ENCODE measurements around the gene HPN.
A peak's percentile ranks its signal among the peaks of the same experiment; 100 is the strongest.

The HPN gene

GRCh38 chr19:35081201-35081600 lies 39.7 kb downstream of the HPN start:
- no peak for TF ChIP-seq CEBPB (IDR thresholded peaks at IDR 0.05)
- TF ChIP-seq RAD21 (IDR thresholded peaks at IDR 0.05; ENCODE audit: low read depth) = no peak
- TF ChIP-seq TCF12 (IDR thresholded peaks at IDR 0.05; ENCODE audit: low read depth) = no peak
- no peak for TF ChIP-seq CREB1 (IDR thresholded peaks at IDR 0.05; ENCODE audit: low read depth)
- TF ChIP-seq REST (IDR thresholded peaks at IDR 0.05; ENCODE audit: low read depth) = no peak
- TF ChIP-seq FOXM1 (IDR thresholded peaks at IDR 0.05; ENCODE audit: borderline replicate concordance, low read depth) = no peak
- TF ChIP-seq TAF1 (IDR thresholded peaks at IDR 0.05; ENCODE audit: low read depth) = no peak
- TF ChIP-seq TEAD4 (IDR thresholded peaks at IDR 0.05) = no peak

- TF ChIP-seq RAD21 (IDR thresholded peaks at IDR 0.05; ENCODE audit: low read depth) (no peak), EP300 (IDR thresholded peaks at IDR 0.05; ENCODE audit: borderline replicate concordance) (no peak), TCF12 (IDR thresholded peaks at IDR 0.05; ENCODE audit: low read depth) (no peak), MAX (IDR thresholded peaks at IDR 0.05) (no peak), EGR1 (IDR thresholded peaks at IDR 0.05) (no peak), CREB1 (IDR thresholded peaks at IDR 0.05; ENCODE audit: low read depth) (no peak), FOXM1 (IDR thresholded peaks at IDR 0.05; ENCODE audit: borderline replicate concordance, low read depth) (no peak), CEBPB (IDR thresholded peaks at IDR 0.05) (no peak), TAF1 (IDR thresholded peaks at IDR 0.05; ENCODE audit: low read depth) (no peak), ZBTB7A (IDR thresholded peaks at IDR 0.05; ENCODE audit: low read depth) (no peak), YY1 (IDR thresholded peaks at IDR 0.05; ENCODE audit: low read depth) (no peak), NFIC (IDR thresholded peaks at IDR 0.05) (no peak), TEAD4 (IDR thresholded peaks at IDR 0.05) (no peak), USF1 (IDR thresholded peaks at IDR 0.05) (no peak)
Measured at GRCh38 chr19:35083691-35084508, 42.4 kb downstream of the HPN start.

GRCh38 chr19:35084509-35084762 lies 42.9 kb downstream of the HPN start:
- TF ChIP-seq USF1 (IDR thresholded peaks at IDR 0.05) = no peak
- TF ChIP-seq MAX (IDR thresholded peaks at IDR 0.05) = no peak
- no peak for TF ChIP-seq FOXM1 (IDR thresholded peaks at IDR 0.05; ENCODE audit: borderline replicate concordance, low read depth)
- TF ChIP-seq YY1 (IDR thresholded peaks at IDR 0.05; ENCODE audit: low read depth) = no peak
- TF ChIP-seq TCF12 (IDR thresholded peaks at IDR 0.05; ENCODE audit: low read depth) = no peak
- TF ChIP-seq EGR1 (IDR thresholded peaks at IDR 0.05) = no peak
- TF ChIP-seq EP300 (IDR thresholded peaks at IDR 0.05; ENCODE audit: borderline replicate concordance) = no peak
- TF ChIP-seq TAF1 (IDR thresholded peaks at IDR 0.05; ENCODE audit: low read depth) = no peak
- TF ChIP-seq CEBPB (IDR thresholded peaks at IDR 0.05) = no peak
- no peak for TF ChIP-seq NFIC (IDR thresholded peaks at IDR 0.05)
- no peak for TF ChIP-seq CREB1 (IDR thresholded peaks at IDR 0.05; ENCODE audit: low read depth)
- TF ChIP-seq TEAD4 (IDR thresholded peaks at IDR 0.05) = no peak
- TF ChIP-seq RAD21 (IDR thresholded peaks at IDR 0.05; ENCODE audit: low read depth) = no peak
- TF ChIP-seq ZBTB7A (IDR thresholded peaks at IDR 0.05; ENCODE audit: low read depth) = no peak
- TF ChIP-seq REST (IDR thresholded peaks at IDR 0.05; ENCODE audit: low read depth) = no peak

GRCh38 chr19:35085947-35086346 lies 44.4 kb downstream of the HPN start:
- TF ChIP-seq NFIC (IDR thresholded peaks at IDR 0.05) (no peak), CREB1 (IDR thresholded peaks at IDR 0.05; ENCODE audit: low read depth) (no peak), ZBTB7A (IDR thresholded peaks at IDR 0.05; ENCODE audit: low read depth) (no peak), EP300 (IDR thresholded peaks at IDR 0.05; ENCODE audit: borderline replicate concordance) (no peak), EGR1 (IDR thresholded peaks at IDR 0.05) (no peak), RAD21 (IDR thresholded peaks at IDR 0.05; ENCODE audit: low read depth) (no peak)

- no peak for TF ChIP-seq NFIC (IDR thresholded peaks at IDR 0.05)
Measured at GRCh38 chr19:35086455-35086854, 44.9 kb downstream of the HPN start.

GRCh38 chr19:35087393-35087792 lies 45.9 kb downstream of the HPN start:
- peak; percentile 91 for TF ChIP-seq USF1 (IDR thresholded peaks at IDR 0.05)
- no peak for TF ChIP-seq CEBPB (IDR thresholded peaks at IDR 0.05)

Measured in Ishikawa (cell line).